Calu3 (cell line): ENCODE results near the gene HMCN2. TPM values are rescaled to one million over a fixed set of nuclear protein-coding genes. Genes with fewer than 3 reads are reported as not detected.

Source experiments
- BruUV-seq: library from RNA; stranded (reverse); fragments of 400-500 nt; replicated peaks from 2 replicates; lab custom pipeline; 2021; lab: Mats Ljungman, UMichigan
- CTCF ChIA-PET: fragments of 300-600 bp; sonication (Branson Sonifier 250); formaldehyde crosslinking; loops from one replicate; lab custom pipeline; 2022; ENCODE audit warnings: antibody characterized with exemption; lab: Charles Lee
- DNase-seq: peaks from one replicate; pipeline ENCODE4 v3.0.0; 2022
- H3K27ac Mint-ChIP-seq: one replicate; pipeline ENCODE4 v1.8.0; 2022; ENCODE audit warnings: mixed read lengths; ENCODE audit not compliant: unreplicated experiment
- H3K27me3 Mint-ChIP-seq: one replicate; pipeline ENCODE4 v1.8.0; 2022; ENCODE audit warnings: mixed read lengths; ENCODE audit not compliant: unreplicated experiment
- H3K36me3 Mint-ChIP-seq: one replicate; pipeline ENCODE4 v1.8.0; 2022; ENCODE audit warnings: mild to moderate bottlenecking, moderate library complexity, mixed read lengths; ENCODE audit not compliant: insufficient read depth, unreplicated experiment
- H3K4me1 Mint-ChIP-seq: one replicate; pipeline ENCODE4 v1.8.0; 2022; ENCODE audit warnings: mild to moderate bottlenecking, low read depth, mixed read lengths; ENCODE audit not compliant: unreplicated experiment
- H3K4me3 Mint-ChIP-seq: one replicate; pipeline ENCODE4 v1.8.0; 2022; ENCODE audit warnings: mild to moderate bottlenecking, low read depth, moderate library complexity, mixed read lengths; ENCODE audit not compliant: unreplicated experiment
- H3K9me3 Mint-ChIP-seq: one replicate; pipeline ENCODE4 v1.8.0; 2022; ENCODE audit warnings: low read depth, mixed read lengths; ENCODE audit not compliant: unreplicated experiment
- intact Hi-C: fragments of 100-400 bp; cut with micrococcal nuclease; formaldehyde crosslinking; loops from one replicate; pipeline ENCODE4 v1.10.0; 2022; ENCODE audit not compliant: unreplicated experiment
- total RNA-seq: library from RNA; stranded (reverse); gene quantifications from 2 replicates; pipeline ENCODE4 v1.2.3, GENCODE V29; 2022
- TF ChIP-seq, protein P1 (sequence below): fragments of 200-600 bp; IDR thresholded peaks from one replicate; pipeline ENCODE4 v1.8.0; 2022; ENCODE audit warnings: antibody characterized with exemption; ENCODE audit not compliant: unreplicated experiment

The HMCN2 gene
- total RNA-seq, 1 experiment from 2014 or later, result not detected

DNA sequence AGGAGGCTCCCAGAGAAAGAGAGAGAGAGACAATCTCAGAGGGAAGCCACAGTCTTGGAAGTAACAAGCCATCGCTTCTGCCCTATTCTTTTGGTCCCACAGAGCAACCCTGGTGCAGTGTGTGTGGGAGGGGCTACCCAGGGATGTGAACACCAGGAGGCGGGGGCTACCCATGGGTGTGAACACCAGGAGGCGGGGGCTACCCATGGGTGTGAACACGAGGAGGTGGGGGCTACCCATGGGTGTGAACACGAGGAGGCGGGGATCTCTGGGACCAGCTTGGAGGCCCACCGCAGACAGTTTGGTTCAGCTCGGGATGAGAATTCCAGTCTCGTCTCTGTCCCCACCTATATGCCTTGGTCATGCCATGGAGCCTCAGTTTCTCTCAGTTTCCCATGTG lies 44.9 kb downstream of the HMCN2 start:
- Mint-ChIP-seq H3K4me3 (no peak overlapping the region), H3K27ac (no peak overlapping the region), H3K27me3 (peaks cover 16% of the 10 kb centered on the region), H3K4me1 (peaks cover 8% of the 10 kb centered on the region), H3K36me3 (no peaks in the 10 kb centered on the region), H3K9me3 (no peaks in the 10 kb centered on the region)
- no peak for DNase-seq
- intact Hi-C loops, result no loop called here
- CTCF ChIA-PET, result no interaction called here
- TF ChIP-seq, protein P1, sequence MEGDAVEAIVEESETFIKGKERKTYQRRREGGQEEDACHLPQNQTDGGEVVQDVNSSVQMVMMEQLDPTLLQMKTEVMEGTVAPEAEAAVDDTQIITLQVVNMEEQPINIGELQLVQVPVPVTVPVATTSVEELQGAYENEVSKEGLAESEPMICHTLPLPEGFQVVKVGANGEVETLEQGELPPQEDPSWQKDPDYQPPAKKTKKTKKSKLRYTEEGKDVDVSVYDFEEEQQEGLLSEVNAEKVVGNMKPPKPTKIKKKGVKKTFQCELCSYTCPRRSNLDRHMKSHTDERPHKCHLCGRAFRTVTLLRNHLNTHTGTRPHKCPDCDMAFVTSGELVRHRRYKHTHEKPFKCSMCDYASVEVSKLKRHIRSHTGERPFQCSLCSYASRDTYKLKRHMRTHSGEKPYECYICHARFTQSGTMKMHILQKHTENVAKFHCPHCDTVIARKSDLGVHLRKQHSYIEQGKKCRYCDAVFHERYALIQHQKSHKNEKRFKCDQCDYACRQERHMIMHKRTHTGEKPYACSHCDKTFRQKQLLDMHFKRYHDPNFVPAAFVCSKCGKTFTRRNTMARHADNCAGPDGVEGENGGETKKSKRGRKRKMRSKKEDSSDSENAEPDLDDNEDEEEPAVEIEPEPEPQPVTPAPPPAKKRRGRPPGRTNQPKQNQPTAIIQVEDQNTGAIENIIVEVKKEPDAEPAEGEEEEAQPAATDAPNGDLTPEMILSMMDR, result no peak
- no TSS peak for BruUV-seq

DNA sequence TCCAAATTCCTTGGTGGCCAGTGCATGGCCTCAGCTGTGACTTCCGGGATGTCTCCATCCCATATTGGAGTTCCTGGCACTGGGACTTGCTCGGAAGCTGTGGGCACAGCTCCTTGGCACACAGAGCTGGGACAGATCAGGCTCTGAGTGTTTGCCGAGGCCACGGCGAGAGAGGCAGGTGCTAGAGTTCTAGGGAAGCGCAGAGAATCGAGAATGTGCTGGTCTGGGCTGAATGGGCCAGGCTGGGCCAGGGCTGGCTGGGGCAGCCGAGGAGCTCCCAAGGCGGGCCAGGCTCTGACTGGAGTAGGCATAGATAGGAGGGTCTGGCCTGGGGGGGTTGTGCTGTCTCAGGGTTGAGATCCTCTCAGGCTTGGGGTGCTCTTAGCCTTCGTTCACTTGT lies 45.4 kb downstream of the HMCN2 start:
- intact Hi-C loops, result no loop called here
- H3K27me3 Mint-ChIP-seq, result peaks cover 22% of the 10 kb centered on the region
- H3K36me3 Mint-ChIP-seq, result no peaks in the 10 kb centered on the region
- CTCF ChIA-PET, result no interaction called here
- TF ChIP-seq, protein P1, result no peak
- H3K9me3 Mint-ChIP-seq, result no peaks in the 10 kb centered on the region
- no peak overlapping the region for H3K4me3 Mint-ChIP-seq
- no peak overlapping the region for H3K27ac Mint-ChIP-seq
- peaks cover 8% of the 10 kb centered on the region for H3K4me1 Mint-ChIP-seq
- BruUV-seq, result no TSS peak
- no peak for DNase-seq

DNA sequence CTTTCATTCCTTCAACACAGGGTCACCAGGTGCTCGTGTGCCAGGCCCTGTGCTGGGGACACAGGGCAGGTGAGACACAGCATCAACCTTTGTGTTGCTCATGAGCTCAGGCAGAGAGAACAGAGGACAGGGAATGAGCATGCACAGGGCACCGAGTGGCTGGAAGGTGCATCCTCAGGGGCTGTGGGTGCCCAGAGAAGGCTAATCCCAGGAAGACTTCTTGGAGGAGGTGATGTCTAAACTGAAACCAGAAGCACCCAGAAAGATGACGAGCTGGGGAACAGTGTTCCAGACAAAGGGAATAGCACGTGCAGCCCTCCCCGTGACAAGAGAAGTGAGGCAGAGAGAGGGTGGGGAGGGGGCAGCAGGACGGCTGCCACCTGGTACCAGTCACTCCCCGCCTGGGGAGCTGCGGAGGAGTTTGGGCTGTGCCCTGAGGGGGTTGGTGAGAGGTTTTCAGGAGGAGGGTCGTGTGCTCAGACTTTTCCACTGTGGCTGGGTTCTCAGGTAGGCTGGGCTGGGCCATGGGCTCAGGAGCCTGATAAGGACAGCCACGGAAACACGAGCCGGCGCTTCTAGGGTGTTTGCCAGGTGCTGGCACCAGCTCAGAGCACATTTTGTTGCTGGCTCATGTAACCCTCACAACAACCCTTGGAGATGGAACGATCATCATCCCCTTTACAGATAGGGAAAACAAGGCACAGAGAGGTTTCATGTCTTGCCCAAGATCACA lies 46.0 kb downstream of the HMCN2 start:
- Mint-ChIP-seq H3K27ac (no peak overlapping the region), H3K36me3 (no peaks in the 10 kb centered on the region), H3K4me1 (peaks cover 8% of the 10 kb centered on the region), H3K27me3 (peaks cover 28% of the 10 kb centered on the region), H3K9me3 (no peaks in the 10 kb centered on the region), H3K4me3 (no peak overlapping the region)
- DNase-seq, result no peak
- TF ChIP-seq, protein P1, result no peak
- CTCF ChIA-PET, result no interaction called here
- BruUV-seq, result no TSS peak
- intact Hi-C loops, result no loop called here

- Mint-ChIP-seq H3K27ac (no peak overlapping the region), H3K4me3 (no peak overlapping the region), H3K36me3 (no peaks in the 10 kb centered on the region), H3K27me3 (peaks cover 45% of the 10 kb centered on the region), H3K9me3 (no peaks in the 10 kb centered on the region), H3K4me1 (peaks cover 8% of the 10 kb centered on the region)
- CTCF ChIA-PET, result no interaction called here
- peak; percentile 34 for DNase-seq
- TF ChIP-seq, protein P1, result no peak
- intact Hi-C loops, result no loop called here
- no TSS peak for BruUV-seq
Measured at GRCh38 chr9:130313103-130313858, 47.7 kb downstream of the HMCN2 start.
